Liver (tissue), 3 donors: ENCODE measurements around the gene REXO1.

Source experiments
- ATF3 ChIP-seq: IDR thresholded peaks from 2 replicates; pipeline ENCODE4 v1.6.1; 2016; ENCODE audit warnings: antibody characterized with exemption
- CTCF ChIP-seq: fragments of 150-350 bp; IDR thresholded peaks from 2 replicates; pipeline ENCODE4 v1.5.1; 2017; ENCODE audit warnings: improper control_type of control experiment, low read depth, low read length; ENCODE audit not compliant: missing input control
- GABPA ChIP-seq, 2 donors: IDR thresholded peaks in 1 of 2; conservative IDR thresholded peaks in 1 of 2; 2 replicates each; pipeline ENCODE4 v1.6.1; 2016; ENCODE audit warnings: antibody characterized with exemption in 2 of 2, mild to moderate bottlenecking in 1 of 2, moderate library complexity in 1 of 2
- JUND ChIP-seq, 2 donors: IDR thresholded peaks; 2 replicates each; pipeline ENCODE4 v1.6.1; 2016; ENCODE audit warnings: antibody characterized with exemption in 2 of 2
- MAX ChIP-seq: IDR thresholded peaks from 2 replicates; pipeline ENCODE4 v1.6.1; 2016; ENCODE audit warnings: antibody characterized with exemption
- NR2F2 ChIP-seq: IDR thresholded peaks from 2 replicates; pipeline ENCODE4 v1.6.1; 2016; ENCODE audit warnings: antibody characterized with exemption
- RAD21 ChIP-seq, 2 donors: IDR thresholded peaks; 2 replicates each; pipeline ENCODE4 v1.6.1; 2016; ENCODE audit warnings: antibody characterized with exemption in 2 of 2, mild to moderate bottlenecking in 2 of 2
- TAF1 ChIP-seq: conservative IDR thresholded peaks from 2 replicates; pipeline ENCODE4 v1.6.1; 2016; ENCODE audit warnings: antibody characterized with exemption, mild to moderate bottlenecking
- YY1 ChIP-seq: IDR thresholded peaks from 2 replicates; pipeline ENCODE4 v1.6.1; 2016; ENCODE audit warnings: antibody characterized with exemption, mild to moderate bottlenecking
- donor health status: healthy.
- donor health status: healthy.

GRCh38 chr19:1847348-1847683 lies 967 bp downstream of the REXO1 start:
- no peak for TF ChIP-seq CTCF
- peak; percentile 4 for TF ChIP-seq YY1
- TF ChIP-seq RAD21 (IDR thresholded peaks at IDR 0.05): no peak
- no peak for TF ChIP-seq MAX
- no peak for TF ChIP-seq TAF1
- no peak for TF ChIP-seq ATF3
- TF ChIP-seq JUND (IDR thresholded peaks at IDR 0.05): no peak
- TF ChIP-seq GABPA (IDR thresholded peaks at IDR 0.05 in 1 of 2, conservative IDR thresholded peaks at IDR 0.05 in 1 of 2): no peak
- no peak for TF ChIP-seq NR2F2
